Esophagus (tissue), 2 donors: ENCODE results near the gene AK5. TPM values are rescaled to one million over a fixed set of nuclear protein-coding genes. Genes with fewer than 3 reads are reported as not detected.
"Not testable (repeated sequence)": the region's sequence is repeated elsewhere in the genome, so short reads cannot be mapped to it uniquely, and the experiment has no call there.

Experiments
- H3K27ac ChIP-seq, 2 donors: one replicate each; pipeline ENCODE4 v1.5.1; 2013; ENCODE audit warnings: low read depth in 2 of 2, mild to moderate bottlenecking in 2 of 2, inconsistent platforms in 1 of 2, low read length in 1 of 2, moderate library complexity in 1 of 2
- H3K27me3 ChIP-seq, 2 donors: one replicate each; pipeline ENCODE4 v1.6.1; 2013; ENCODE audit warnings: low read length in 2 of 2, control low read depth in 1 of 2, mild to moderate bottlenecking in 1 of 2; ENCODE audit not compliant: insufficient read depth in 2 of 2, control insufficient read depth in 1 of 2
- H3K36me3 ChIP-seq, 2 donors: one replicate each; pipeline ENCODE4 v1.6.1; 2013; ENCODE audit warnings: low read length in 1 of 2; ENCODE audit not compliant: control insufficient read depth in 2 of 2, insufficient read depth in 2 of 2
- H3K4me1 ChIP-seq, 2 donors: one replicate each; pipeline ENCODE4 v1.6.1; 2013; ENCODE audit warnings: low read length in 1 of 2; ENCODE audit not compliant: control insufficient read depth in 2 of 2, insufficient read depth in 2 of 2
- H3K4me3 ChIP-seq, 2 donors: one replicate each; pipeline ENCODE4 v1.5.1; 2013; ENCODE audit warnings: low read length in 2 of 2, mild to moderate bottlenecking in 2 of 2, low read depth in 1 of 2, moderate library complexity in 1 of 2
- H3K9me3 ChIP-seq, 2 donors: one replicate each; pipeline ENCODE4 v1.6.1; 2013; ENCODE audit warnings: mild to moderate bottlenecking in 2 of 2, low read depth in 1 of 2, low read length in 1 of 2, moderate library complexity in 1 of 2; ENCODE audit not compliant: control insufficient read depth in 2 of 2, insufficient read depth in 1 of 2
- WGBS, 2 donors: extraction: QIAGEN DNeasy Blood & Tissue Kit; methylation state at CpG; one replicate each; pipeline ENCODE4 v1.1.7; 2013; 5-methylcytosine and 5-hydroxymethylcytosine counted together
- polyA plus RNA-seq, 2 donors: library from polyadenylated mRNA; stranded (reverse); fragments of 200-250 nt; gene quantifications; one replicate each; pipeline ENCODE4 v1.2.3, GENCODE V29; 2013
- donor health status: healthy with polysubstance abuse.
- donor health status: Bipolar disorder and iron deficiency.

AK5 gene
- polyA plus RNA-seq, 2 donors, result 0.11 to 0.16 TPM

GRCh38 chr1:77416692-77417450 lies 135.1 kb downstream of the AK5 start:
- 77 to 85% methylated on average over 5 of the region's 5 CpGs for WGBS, 2 donors
- Histone ChIP-seq H3K4me1 (no peaks in the 10 kb centered on the region), H3K27ac (no peak overlapping the region), H3K36me3 (no peaks in the 10 kb centered on the region), H3K27me3 (no peaks in the 10 kb centered on the region), H3K9me3 (no peaks in the 10 kb centered on the region), H3K4me3 (no peak overlapping the region)

- H3K4me3 ChIP-seq, H3K27ac ChIP-seq, H3K27me3 ChIP-seq, H3K9me3 ChIP-seq, H3K4me1 ChIP-seq, H3K36me3 ChIP-seq: not testable (repeated sequence)
- WGBS, 2 donors, result 90 to 91% methylated on average over 3 of the region's 3 CpGs
Measured at GRCh38 chr1:77418055-77418454, 136.2 kb downstream of the AK5 start.

GRCh38 chr1:77421504-77422233 lies 139.8 kb downstream of the AK5 start:
- WGBS, 2 donors, result 81 to 82% methylated on average over 3 of the region's 3 CpGs
- no peaks in the 10 kb centered on the region for H3K27me3 ChIP-seq
- no peaks in the 10 kb centered on the region for H3K4me1 ChIP-seq
- no peak overlapping the region for H3K27ac ChIP-seq
- H3K9me3 ChIP-seq, result no peaks in the 10 kb centered on the region
- no peak overlapping the region for H3K4me3 ChIP-seq
- H3K36me3 ChIP-seq, result no peaks in the 10 kb centered on the region

- Histone ChIP-seq H3K27me3 (no peaks in the 10 kb centered on the region), H3K4me1 (no peaks in the 10 kb centered on the region), H3K4me3 (no peak overlapping the region), H3K9me3 (no peaks in the 10 kb centered on the region), H3K27ac (no peak overlapping the region), H3K36me3 (no peaks in the 10 kb centered on the region)
Measured at GRCh38 chr1:77424236-77424635, 142.4 kb downstream of the AK5 start.

GRCh38 chr1:77428068-77428467 lies 146.2 kb downstream of the AK5 start:
- WGBS, 2 donors, result 75 to 82% methylated on average over 1 of the region's 1 CpG
- Histone ChIP-seq H3K27me3 (no peaks in the 10 kb centered on the region), H3K4me3 (no peak overlapping the region), H3K36me3 (no peaks in the 10 kb centered on the region), H3K27ac (no peak overlapping the region), H3K4me1 (no peaks in the 10 kb centered on the region), H3K9me3 (no peaks in the 10 kb centered on the region)

GRCh38 chr1:77430966-77431690 lies 149.3 kb downstream of the AK5 start:
- WGBS, 2 donors, result 61 to 70% methylated on average over 4 of the region's 4 CpGs

GRCh38 chr1:77433934-77434333 lies 152.1 kb downstream of the AK5 start:
- no peak overlapping the region for H3K4me3 ChIP-seq
- no peaks in the 10 kb centered on the region for H3K36me3 ChIP-seq
- no peaks in the 10 kb centered on the region for H3K9me3 ChIP-seq
- no peaks in the 10 kb centered on the region for H3K4me1 ChIP-seq
- WGBS, 2 donors, result 95 to 97% methylated on average over 3 of the region's 3 CpGs
- no peak overlapping the region for H3K27ac ChIP-seq
- no peaks in the 10 kb centered on the region for H3K27me3 ChIP-seq

More at GRCh38 chr1:77430966-77431690, 149.3 kb downstream of the AK5 start:
- no peak overlapping the region for H3K27ac ChIP-seq
- H3K36me3 ChIP-seq, result no peaks in the 10 kb centered on the region
- H3K9me3 ChIP-seq, result no peaks in the 10 kb centered on the region
- no peaks in the 10 kb centered on the region for H3K27me3 ChIP-seq
- H3K4me3 ChIP-seq, result no peak overlapping the region
- H3K4me1 ChIP-seq, result no peaks in the 10 kb centered on the region

GRCh38 chr1:77434967-77435366 lies 153.1 kb downstream of the AK5 start:
- Histone ChIP-seq H3K27ac (no peak overlapping the region), H3K9me3 (no peaks in the 10 kb centered on the region), H3K36me3 (no peaks in the 10 kb centered on the region), H3K4me1 (no peaks in the 10 kb centered on the region), H3K27me3 (no peaks in the 10 kb centered on the region), H3K4me3 (no peak overlapping the region)
- 80 to 84% methylated on average over 2 of the region's 2 CpGs for WGBS, 2 donors

GRCh38 chr1:77438236-77438913 lies 156.6 kb downstream of the AK5 start:
- no peak overlapping the region for H3K27ac ChIP-seq
- H3K4me1 ChIP-seq, result no peaks in the 10 kb centered on the region
- peaks cover 0 to 3% of the 10 kb centered on the region in 2 donors for H3K9me3 ChIP-seq
- H3K4me3 ChIP-seq, result no peak overlapping the region
- WGBS, 2 donors, result 19 to 37% methylated on average over 4 of the region's 4 CpGs
- H3K36me3 ChIP-seq, result no peaks in the 10 kb centered on the region
- H3K27me3 ChIP-seq, result no peaks in the 10 kb centered on the region
